SKM-1 (cell line): ENCODE measurements around the gene DLL1.
"Not testable (repeated sequence)": the region's sequence is repeated elsewhere in the genome, so short reads cannot be mapped to it uniquely, and the experiment has no call there.

ENCODE experiments used
- DNase-seq: peaks from one replicate; lab custom pipeline; 2025; ENCODE audit not compliant: unreplicated experiment; lab: John Stamatoyannopoulos, UW

DLL1 gene

GRCh38 chr6:170290296-170291128, at the start of gene DLL1:
Gene DLL1, minus strand, starts transcription at chr6:170291078. Its CDS starts 939 bp downstream, at chr6:170290139.
- DNase-seq: no peak

GRCh38 chr6:170335199-170335598, 44.3 kb upstream of the DLL1 start:
- not testable (repeated sequence) for DNase-seq

GRCh38 chr6:170329321-170329720, 38.4 kb upstream of the DLL1 start:
- DNase-seq: no peak

GRCh38 chr6:170317718-170318117, 26.8 kb upstream of the DLL1 start:
- DNase-seq: no peak

GRCh38 chr6:170317076-170317475, 26.2 kb upstream of the DLL1 start:
- no peak for DNase-seq

GRCh38 chr6:170316071-170316470, 25.2 kb upstream of the DLL1 start:
- DNase-seq: no peak

GRCh38 chr6:170314983-170315382, 24.1 kb upstream of the DLL1 start:
- no peak for DNase-seq

- DNase-seq: no peak
Measured at GRCh38 chr6:170313716-170314295, 22.9 kb upstream of the DLL1 start.

- DNase-seq: no peak
Measured at GRCh38 chr6:170312876-170313275, 22.0 kb upstream of the DLL1 start.

GRCh38 chr6:170311696-170312095, 20.8 kb upstream of the DLL1 start:
- DNase-seq: no peak

- no peak for DNase-seq
Measured at GRCh38 chr6:170308761-170309160, 17.9 kb upstream of the DLL1 start.

- DNase-seq: no peak
Measured at GRCh38 chr6:170307080-170307545, 16.2 kb upstream of the DLL1 start.

- peak; percentile 81 for DNase-seq
Measured at GRCh38 chr6:170306324-170307079, 15.6 kb upstream of the DLL1 start, which contains the start of gene FAM120B. Gene FAM120B, plus strand, starts transcription at chr6:170306758. Its CDS starts 10,633 bp downstream, at chr6:170317391.

GRCh38 chr6:170305805-170306323, 15.0 kb upstream of the DLL1 start:
- DNase-seq: no peak

- no peak for DNase-seq
Measured at GRCh38 chr6:170301184-170301583, 10.3 kb upstream of the DLL1 start.

- DNase-seq: no peak
Measured at GRCh38 chr6:170298688-170299087, 7.8 kb upstream of the DLL1 start.

GRCh38 chr6:170297576-170298330, 6.9 kb upstream of the DLL1 start:
- no peak for DNase-seq

GRCh38 chr6:170296746-170297575, 6.1 kb upstream of the DLL1 start:
- DNase-seq: no peak

GRCh38 chr6:170296423-170296745, 5.5 kb upstream of the DLL1 start:
- no peak for DNase-seq
